IgD-negative memory B cell (primary cell): ENCODE data around the gene GSTA4. TPM values are rescaled to one million over a fixed set of nuclear protein-coding genes. Genes with fewer than 3 reads are reported as not detected.

ENCODE experiments used
- H3K27ac Mint-ChIP-seq, 3 donors: one replicate each; pipeline ENCODE4 v1.8.0; 2020 to 2022; ENCODE audit warnings: mild to moderate bottlenecking in 3 of 3, mixed read lengths in 3 of 3, moderate library complexity in 1 of 3
- H3K27me3 Mint-ChIP-seq: one replicate; pipeline ENCODE4 v1.8.0; 2021; ENCODE audit warnings: mixed read lengths
- H3K36me3 Mint-ChIP-seq: one replicate; pipeline ENCODE4 v1.8.0; 2020; ENCODE audit warnings: mild to moderate bottlenecking, mixed read lengths
- H3K4me1 Mint-ChIP-seq, 3 donors: one replicate each; pipeline ENCODE4 v1.8.0; 2020 to 2022; ENCODE audit warnings: mixed read lengths in 3 of 3, mild to moderate bottlenecking in 1 of 3
- H3K4me3 Mint-ChIP-seq, 4 donors: one replicate each; pipeline ENCODE4 v1.8.0; 2020 to 2022; ENCODE audit warnings: mild to moderate bottlenecking in 4 of 4, mixed read lengths in 4 of 4, moderate library complexity in 3 of 4
- H3K9me3 Mint-ChIP-seq, 3 donors: one replicate each; pipeline ENCODE4 v1.8.0; 2020 to 2021; ENCODE audit warnings: mixed read lengths in 3 of 3, mild to moderate bottlenecking in 1 of 3
- polyA plus RNA-seq: library from polyadenylated mRNA; unstranded; fragments of 300-500 nt; fragmentation: Illumina TruSeq; gene quantifications from one replicate; pipeline ENCODE4 v1.2.3, GENCODE V29; 2021

Gene GSTA4
- polyA plus RNA-seq, 1 donor from 2014 or later = 4.1 TPM

DNA sequence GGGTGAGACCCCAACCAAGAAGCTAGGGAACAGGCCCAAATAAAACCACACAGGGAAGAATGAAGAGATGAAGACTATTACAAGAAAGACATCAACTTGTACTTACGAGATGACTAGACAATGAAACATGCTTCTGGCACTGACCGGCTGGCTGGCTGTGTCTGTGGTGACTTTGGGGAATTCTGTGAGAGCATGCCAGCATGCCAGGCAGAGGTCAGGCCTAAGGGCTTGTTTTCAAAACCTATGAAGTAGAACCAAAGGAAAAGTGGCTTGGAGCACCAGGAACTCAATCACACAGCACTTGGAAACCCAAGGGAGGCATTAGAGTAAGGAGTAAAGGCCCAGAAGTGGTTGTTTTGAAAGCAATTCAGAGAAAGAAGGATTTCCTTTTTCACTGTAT lies 57.2 kb downstream of the GSTA4 start:
- Mint-ChIP-seq H3K4me3 (no peak overlapping the region), H3K27me3 (peaks cover 6% of the 10 kb centered on the region)

DNA sequence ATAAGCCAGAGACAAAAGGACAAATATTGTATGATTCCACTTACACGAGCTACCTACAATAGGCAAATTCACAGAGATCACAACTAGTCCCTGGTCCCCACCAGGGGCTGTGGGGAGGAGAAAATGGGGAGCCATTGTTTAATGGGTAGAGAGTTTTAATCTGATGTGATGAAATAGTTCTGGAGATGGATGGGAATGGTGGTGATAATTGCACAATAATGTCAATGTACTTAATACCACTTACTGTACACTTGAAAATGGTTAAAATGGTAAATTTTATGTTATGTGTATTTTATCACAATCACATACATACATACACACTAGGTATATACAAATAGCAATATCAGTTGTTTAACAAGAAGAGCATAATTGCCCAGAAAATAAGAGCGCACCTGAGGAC lies 61.3 kb downstream of the GSTA4 start:
- Mint-ChIP-seq H3K9me3 (peaks cover 0 to 4% (median 0%) of the 10 kb centered on the region in 3 donors), H3K4me3 (no peak overlapping the region), H3K27ac (no peak overlapping the region), H3K36me3 (no peaks in the 10 kb centered on the region), H3K27me3 (peaks cover 6% of the 10 kb centered on the region), H3K4me1 (peaks cover 0 to 1% (median 0%) of the 10 kb centered on the region in 3 donors)

More for the DNA sequence above, 57.2 kb downstream of the GSTA4 start:
- H3K27ac Mint-ChIP-seq = no peak overlapping the region
- H3K4me1 Mint-ChIP-seq = no peaks in the 10 kb centered on the region
- peaks cover 0 to 2% (median 0%) of the 10 kb centered on the region in 3 donors for H3K9me3 Mint-ChIP-seq
- H3K36me3 Mint-ChIP-seq = peaks cover 1% of the 10 kb centered on the region

GRCh38 chr6:52931351-52931750 lies 63.7 kb downstream of the GSTA4 start:
- Mint-ChIP-seq H3K9me3 (peaks cover 0 to 3% (median 2%) of the 10 kb centered on the region in 3 donors), H3K36me3 (no peaks in the 10 kb centered on the region), H3K27me3 (peaks cover 6% of the 10 kb centered on the region), H3K4me1 (peaks cover 0 to 1% (median 0%) of the 10 kb centered on the region in 3 donors), H3K27ac (no peak overlapping the region), H3K4me3 (no peak overlapping the region)

GRCh38 chr6:52929321-52930164 lies 65.5 kb downstream of the GSTA4 start:
- H3K9me3 Mint-ChIP-seq = peaks cover 0 to 3% (median 2%) of the 10 kb centered on the region in 3 donors
- H3K4me1 Mint-ChIP-seq = peaks cover 0 to 1% (median 0%) of the 10 kb centered on the region in 3 donors
- no peaks in the 10 kb centered on the region for H3K36me3 Mint-ChIP-seq
- peaks cover 5% of the 10 kb centered on the region for H3K27me3 Mint-ChIP-seq
- H3K4me3 Mint-ChIP-seq = no peak overlapping the region
- H3K27ac Mint-ChIP-seq = no peak overlapping the region

Other genes with a start within 250 kb of the GSTA4 start
- not detected for gene GSTA2, start 231.8 kb downstream of the GSTA4 start, polyA plus RNA-seq
- gene GSTA1, start 191.5 kb downstream of the GSTA4 start, polyA plus RNA-seq = not detected
- not detected for gene GSTA5, start 154.5 kb downstream of the GSTA4 start, polyA plus RNA-seq
- not detected for gene GSTA3, start 85.6 kb downstream of the GSTA4 start, polyA plus RNA-seq
- gene CILK1, start 66.5 kb upstream of the GSTA4 start, polyA plus RNA-seq = 5.2 TPM
- gene FBXO9, start 70.1 kb upstream of the GSTA4 start, polyA plus RNA-seq = 48.3 TPM
- not detected for gene GCM1, start 153.6 kb upstream of the GSTA4 start, polyA plus RNA-seq